HepG2 (cell line): ENCODE data around the gene ATG4D. TPM values are rescaled to one million over a fixed set of nuclear protein-coding genes. Genes with fewer than 3 reads are reported as not detected.

Experiments used
- ATM ChIP-seq: fragments of 450-650 bp; IDR thresholded peaks from 2 replicates; pipeline ENCODE4 v1.7.1; 2017; ENCODE audit warnings: mild to moderate bottlenecking, borderline replicate concordance
- BCL3 ChIP-seq: sonication (generic); formaldehyde crosslinking; IDR thresholded peaks from 2 replicates; pipeline ENCODE4 v1.5.1; 2020; ENCODE audit warnings: mild to moderate bottlenecking, missing genetic modification reagents, moderate library complexity
- HNF1A ChIP-seq, 2 experiments: sonication (generic) in 1 of 2; formaldehyde crosslinking in 1 of 2; IDR thresholded peaks; 2 replicates each; pipeline versions ENCODE4 v1.4.0 to v1.6.1; 2016 to 2020; ENCODE audit warnings: borderline replicate concordance in 1 of 2, low read depth in 1 of 2, mild to moderate bottlenecking in 1 of 2, missing genetic modification reagents in 1 of 2
- MED8 ChIP-seq: sonication (generic); formaldehyde crosslinking; IDR thresholded peaks from 2 replicates; pipeline ENCODE4 v1.8.1; 2023; ENCODE audit warnings: mild to moderate bottlenecking, missing genetic modification reagents; ENCODE audit not compliant: insufficient replicate concordance
- MTERF4 ChIP-seq: sonication (generic); formaldehyde crosslinking; IDR thresholded peaks from 2 replicates; pipeline ENCODE4 v1.8.0; 2023; ENCODE audit warnings: mild to moderate bottlenecking, missing genetic modification reagents
- MXD3 ChIP-seq: IDR thresholded peaks from 2 replicates; pipeline ENCODE4 v1.6.1; 2016; ENCODE audit warnings: mild to moderate bottlenecking, missing biosample characterization, missing genetic modification reagents
- NBN ChIP-seq: fragments of 450-650 bp; conservative IDR thresholded peaks from 2 replicates; pipeline ENCODE4 v1.6.1; 2017
- NCOA1 ChIP-seq: sonication (generic); formaldehyde crosslinking; IDR thresholded peaks from 2 replicates; pipeline ENCODE4 v1.9.0; 2021; ENCODE audit warnings: missing genetic modification reagents
- NR2F2 ChIP-seq: IDR thresholded peaks from 2 replicates; pipeline ENCODE4 v1.6.1; 2012; ENCODE audit warnings: low read depth, inconsistent platforms, borderline replicate concordance
- PTBP1 ChIP-seq: fragments of 200-400 bp; formaldehyde crosslinking; IDR thresholded peaks from 2 replicates; pipeline ENCODE4 v1.6.1; 2018; ENCODE audit warnings: low read length, low read depth; ENCODE audit not compliant: poor library complexity, severe bottlenecking
- REXO4 ChIP-seq: sonication (generic); formaldehyde crosslinking; IDR thresholded peaks from 2 replicates; pipeline ENCODE4 v1.8.0; 2022; ENCODE audit warnings: missing genetic modification reagents, mild to moderate bottlenecking, borderline replicate concordance
- SRF ChIP-seq: IDR thresholded peaks from 2 replicates; pipeline ENCODE4 v1.6.1; 2011; ENCODE audit warnings: mild to moderate bottlenecking, low read depth, low read length, moderate library complexity
- polyA plus RNA-seq, 8 experiments: library from polyadenylated mRNA; depleted of rRNA in 3 of 8; stranded (reverse) in 7 of 8; unstranded in 1 of 8; fragments of >200 nt; fragmentation: Illumina TruSeq in 4 of 8; extraction: Trizol in 4 of 8; gene quantifications; 2 replicates each; pipeline versions ENCODE4 v1.2.1 to v1.2.3, GENCODE V29; 2011 to 2016; ENCODE audit warnings: low read depth in 4 of 8, missing spikeins in 1 of 8, mixed read lengths in 1 of 8; ENCODE audit not compliant: insufficient read depth in 1 of 8
- total RNA-seq, 5 experiments: library from RNA; depleted of rRNA; stranded (reverse); fragments of >200 nt; fragmentation: Illumina TruSeq; extraction: Trizol; gene quantifications; 2 replicates each; pipeline ENCODE4 v1.2.3, GENCODE V29; 2016; ENCODE audit warnings: low read depth in 1 of 5
- TF ChIP-seq, protein P1 (sequence below): IDR thresholded peaks from 2 replicates; pipeline ENCODE4 v1.6.1; 2016
- TF ChIP-seq, protein P2 (sequence below): conservative IDR thresholded peaks from 2 replicates; pipeline ENCODE4 v1.6.1; 2018; ENCODE audit warnings: missing genetic modification reagents
- TF ChIP-seq, protein P3 (sequence below): sonication (generic); formaldehyde crosslinking; IDR thresholded peaks from 2 replicates; pipeline ENCODE4 v1.5.0; 2020; ENCODE audit warnings: mild to moderate bottlenecking, missing genetic modification reagents

ATG4D gene
- total and polyA plus RNA-seq, 2 of the 13 experiments (the other 11 are each of a cell fraction or from before 2014, with no cell fraction given), result 17.8 to 19.0 TPM

DNA sequence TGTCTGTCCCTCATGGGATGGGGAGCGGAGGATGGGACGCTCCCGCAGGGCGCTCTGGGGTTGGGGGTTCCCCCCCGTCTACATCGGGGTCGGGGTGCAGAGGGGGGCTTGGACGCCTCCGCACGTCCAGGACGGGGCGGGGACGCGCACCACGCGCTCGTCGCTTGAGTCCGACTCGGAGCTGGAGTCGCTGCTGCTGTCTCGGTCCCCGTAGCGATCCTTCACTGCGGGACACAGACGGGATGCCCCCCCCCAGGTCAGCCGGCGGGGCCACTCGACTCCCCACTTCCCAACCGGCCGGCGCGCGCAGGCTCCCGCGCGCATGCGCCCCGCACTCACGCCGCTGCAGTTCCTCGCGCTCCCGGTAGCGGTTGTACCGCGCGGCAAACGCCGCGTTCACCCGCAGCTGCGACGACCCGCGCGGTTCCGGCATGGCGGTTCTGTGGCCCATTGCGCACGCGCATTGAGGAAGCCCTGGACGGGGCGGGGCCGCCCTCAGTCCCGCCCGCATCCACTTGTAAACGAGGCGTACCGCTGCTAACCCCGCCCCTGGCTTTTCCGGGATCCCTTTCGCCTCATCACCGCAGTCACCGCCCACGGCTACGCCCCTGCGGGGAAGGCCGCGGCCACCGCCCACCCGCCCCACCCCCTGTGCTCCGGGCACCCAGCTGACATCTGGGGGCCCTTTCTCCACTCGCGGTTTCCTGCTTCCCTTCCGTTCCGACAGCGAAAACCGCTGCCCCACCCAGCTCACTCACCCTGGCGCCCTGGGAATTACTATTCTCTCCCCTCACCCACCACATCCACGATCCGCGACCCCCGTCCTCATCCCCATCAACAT, 22.1 kb downstream of the ATG4D start, which contains the start of gene KRI1 (continued):
- TF ChIP-seq NBN (no peak), PTBP1 (no peak), ATM (no peak), NR2F2 (no peak), HNF1A (IDR thresholded peaks at IDR 0.05; ENCODE audit: low read depth) (no peak), HNF1A (CRISPR knock-in tag; IDR thresholded peaks at IDR 0.05; ENCODE audit: borderline replicate concordance) (peak; percentile 58), SRF (no peak), NCOA1 (no peak), REXO4 (no peak), MXD3 (CRISPR knock-in tag) (peak; percentile 96), BCL3 (CRISPR knock-in tag) (peak; percentile 81; the same call in 1 of the 2 replicates), MED8 (CRISPR knock-in tag) (peak; percentile 60), MTERF4 (CRISPR knock-in tag) (no peak; the same call in none of the 2 replicates)
- TF ChIP-seq, protein P1, sequence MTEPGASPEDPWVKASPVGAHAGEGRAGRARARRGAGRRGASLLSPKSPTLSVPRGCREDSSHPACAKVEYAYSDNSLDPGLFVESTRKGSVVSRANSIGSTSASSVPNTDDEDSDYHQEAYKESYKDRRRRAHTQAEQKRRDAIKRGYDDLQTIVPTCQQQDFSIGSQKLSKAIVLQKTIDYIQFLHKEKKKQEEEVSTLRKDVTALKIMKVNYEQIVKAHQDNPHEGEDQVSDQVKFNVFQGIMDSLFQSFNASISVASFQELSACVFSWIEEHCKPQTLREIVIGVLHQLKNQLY (CRISPR knock-in tag), result 0 out of 2 replicates have a peak, but pooled peaks have one; percentile 73
- TF ChIP-seq, protein P2, sequence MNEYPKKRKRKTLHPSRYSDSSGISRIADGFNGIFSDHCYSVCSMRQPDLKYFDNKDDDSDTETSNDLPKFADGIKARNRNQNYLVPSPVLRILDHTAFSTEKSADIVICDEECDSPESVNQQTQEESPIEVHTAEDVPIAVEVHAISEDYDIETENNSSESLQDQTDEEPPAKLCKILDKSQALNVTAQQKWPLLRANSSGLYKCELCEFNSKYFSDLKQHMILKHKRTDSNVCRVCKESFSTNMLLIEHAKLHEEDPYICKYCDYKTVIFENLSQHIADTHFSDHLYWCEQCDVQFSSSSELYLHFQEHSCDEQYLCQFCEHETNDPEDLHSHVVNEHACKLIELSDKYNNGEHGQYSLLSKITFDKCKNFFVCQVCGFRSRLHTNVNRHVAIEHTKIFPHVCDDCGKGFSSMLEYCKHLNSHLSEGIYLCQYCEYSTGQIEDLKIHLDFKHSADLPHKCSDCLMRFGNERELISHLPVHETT (CRISPR knock-in tag), result peak; percentile 97
- TF ChIP-seq, protein P3, sequence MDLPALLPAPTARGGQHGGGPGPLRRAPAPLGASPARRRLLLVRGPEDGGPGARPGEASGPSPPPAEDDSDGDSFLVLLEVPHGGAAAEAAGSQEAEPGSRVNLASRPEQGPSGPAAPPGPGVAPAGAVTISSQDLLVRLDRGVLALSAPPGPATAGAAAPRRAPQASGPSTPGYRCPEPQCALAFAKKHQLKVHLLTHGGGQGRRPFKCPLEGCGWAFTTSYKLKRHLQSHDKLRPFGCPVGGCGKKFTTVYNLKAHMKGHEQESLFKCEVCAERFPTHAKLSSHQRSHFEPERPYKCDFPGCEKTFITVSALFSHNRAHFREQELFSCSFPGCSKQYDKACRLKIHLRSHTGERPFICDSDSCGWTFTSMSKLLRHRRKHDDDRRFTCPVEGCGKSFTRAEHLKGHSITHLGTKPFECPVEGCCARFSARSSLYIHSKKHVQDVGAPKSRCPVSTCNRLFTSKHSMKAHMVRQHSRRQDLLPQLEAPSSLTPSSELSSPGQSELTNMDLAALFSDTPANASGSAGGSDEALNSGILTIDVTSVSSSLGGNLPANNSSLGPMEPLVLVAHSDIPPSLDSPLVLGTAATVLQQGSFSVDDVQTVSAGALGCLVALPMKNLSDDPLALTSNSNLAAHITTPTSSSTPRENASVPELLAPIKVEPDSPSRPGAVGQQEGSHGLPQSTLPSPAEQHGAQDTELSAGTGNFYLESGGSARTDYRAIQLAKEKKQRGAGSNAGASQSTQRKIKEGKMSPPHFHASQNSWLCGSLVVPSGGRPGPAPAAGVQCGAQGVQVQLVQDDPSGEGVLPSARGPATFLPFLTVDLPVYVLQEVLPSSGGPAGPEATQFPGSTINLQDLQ (CRISPR knock-in tag), result no peak
